Measurements from ENCODE around the gene KAZN. TPM values are rescaled to one million over a fixed set of nuclear protein-coding genes. Genes with fewer than 3 reads are reported as not detected.
"Not testable (repeated sequence)": the region's sequence is repeated elsewhere in the genome, so short reads cannot be mapped to it uniquely, and the experiment has no call there.

KAZN gene
- polyA plus RNA-seq, 1 experiment = 3.7 TPM

DNA sequence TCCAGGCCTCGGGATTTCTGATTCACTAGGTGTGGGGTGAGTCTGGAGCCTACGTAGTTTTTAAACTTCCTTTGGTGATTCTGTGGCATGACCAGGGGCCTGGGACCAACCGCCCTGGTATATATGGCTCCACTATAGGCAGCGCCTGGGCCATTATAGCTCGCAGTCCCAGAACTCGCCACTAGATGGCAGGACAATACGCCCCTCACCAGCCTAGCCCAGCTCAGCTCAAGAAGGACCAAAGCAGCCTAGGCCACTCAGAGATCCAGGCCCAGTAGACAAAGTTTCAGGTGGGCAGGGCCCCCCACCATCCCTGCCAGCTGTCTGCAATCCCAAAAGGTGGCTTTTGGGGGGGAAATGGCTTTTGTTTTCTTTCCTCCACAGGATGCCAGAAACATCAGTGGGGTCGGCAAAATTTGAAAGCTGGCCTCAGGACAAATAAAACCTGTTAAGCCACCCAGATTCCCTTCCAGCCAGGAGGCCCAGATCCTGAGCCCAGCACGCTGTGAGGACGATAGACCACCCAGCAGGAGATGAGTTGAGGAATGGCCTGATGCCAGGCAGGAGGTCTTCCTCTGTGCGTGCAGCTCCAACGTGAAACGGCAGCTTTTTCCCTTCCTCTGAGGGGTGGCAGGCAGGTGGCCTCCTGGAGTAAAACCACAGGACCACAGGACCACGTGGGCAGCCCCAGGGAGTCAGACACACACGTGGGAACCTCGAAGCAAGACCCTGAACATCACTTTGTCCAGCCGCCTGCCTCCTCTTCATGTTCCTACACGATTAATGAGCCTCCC is 530.2 kb downstream of the KAZN start:
- no peak for DNase-seq (ENCODE audit: low read depth, low spot score)
- Histone ChIP-seq H3K9me3 (ENCODE audit: control insufficient read depth, insufficient read depth, low read length) (peaks cover 5% of the 10 kb centered on the region; the same call in 1 of the 2 replicates), H3K27ac (ENCODE audit: low read depth, low read length) (no peak overlapping the region), H3K27me3 (ENCODE audit: control insufficient read depth, insufficient read depth, low read length) (peaks cover 11% of the 10 kb centered on the region), H3K4me3 (ENCODE audit: low read depth, low read length) (no peak overlapping the region)
- TF ChIP-seq CTCF (IDR thresholded peaks at IDR 0.05; ENCODE audit: low read depth, low read length) = peak; percentile 92
- POLR2A ChIA-PET = interaction anchor here (0.7 to 1.0 kb wide), 3 partner anchors 23 to 176 kb away, joined by 3 read pairs; no protein-coding TSS in a partner anchor
- CTCF ChIA-PET = interaction anchor here (0.6 to 9.8 kb wide), 37 partner anchors 9 to 311 kb away, joined by 3 to 172 read pairs (median 4); no protein-coding TSS in a partner anchor

DNA sequence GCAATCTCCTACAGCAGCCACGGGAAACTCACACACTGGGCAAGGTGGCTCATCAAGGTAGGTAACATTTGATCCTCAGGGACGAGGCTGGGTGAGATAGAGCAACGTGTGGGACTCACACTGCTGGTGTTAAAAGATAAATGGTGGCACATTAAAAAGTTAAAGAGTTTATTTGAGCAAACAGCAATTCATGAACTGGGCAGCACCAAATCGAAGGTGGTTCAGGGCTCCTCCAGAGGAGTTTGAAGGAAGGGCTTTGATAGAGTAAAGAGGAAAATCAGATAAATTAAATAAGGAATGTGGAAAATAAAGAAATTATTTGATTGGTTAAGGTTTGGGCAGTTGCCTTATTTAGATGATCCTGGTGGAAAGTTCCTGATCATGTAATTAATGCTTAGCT is 531.5 kb downstream of the KAZN start:
- no peak for TF ChIP-seq CTCF (IDR thresholded peaks at IDR 0.05; ENCODE audit: low read depth, low read length)
- H3K9me3 ChIP-seq (ENCODE audit: control insufficient read depth, insufficient read depth, low read length) = peaks cover 5% of the 10 kb centered on the region; the same call in 1 of the 2 replicates
- peaks cover 21% of the 10 kb centered on the region for H3K27me3 ChIP-seq (ENCODE audit: control insufficient read depth, insufficient read depth, low read length)
- H3K4me3 ChIP-seq (ENCODE audit: low read depth, low read length) = no peak overlapping the region
- no peak for DNase-seq (ENCODE audit: low read depth, low spot score)
- ChIA-PET CTCF (interaction anchor here (0.6 to 9.8 kb wide), 11 partner anchors 9 to 370 kb away, joined by 3 to 172 read pairs (median 6); no protein-coding TSS in a partner anchor), POLR2A (no interaction called here)
- H3K27ac ChIP-seq (ENCODE audit: low read depth, low read length) = no peak overlapping the region

DNA sequence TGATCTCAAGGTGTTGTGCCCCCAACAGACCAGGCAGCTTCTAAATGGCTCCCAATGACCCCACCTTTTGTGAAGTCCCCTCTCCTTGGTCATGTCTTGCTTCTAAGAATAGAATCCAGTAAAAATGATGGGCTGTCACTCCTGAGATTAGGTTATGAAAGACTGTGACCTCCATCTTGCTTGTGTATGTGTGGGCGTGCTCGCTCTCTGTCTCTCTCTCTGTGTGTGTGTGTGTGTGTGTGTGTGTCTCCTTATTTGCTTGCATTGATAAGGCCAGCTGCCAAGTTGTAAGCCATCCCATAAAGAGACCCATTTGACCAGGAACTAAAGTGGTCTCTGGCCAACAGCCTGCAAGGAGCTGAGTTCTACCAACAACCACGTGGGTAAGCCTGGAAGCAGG is 532.1 kb downstream of the KAZN start:
- Histone ChIP-seq H3K4me3 (ENCODE audit: low read depth, low read length) (no peak overlapping the region), H3K27me3 (ENCODE audit: control insufficient read depth, insufficient read depth, low read length) (peaks cover 19% of the 10 kb centered on the region), H3K27ac (ENCODE audit: low read depth, low read length) (no peak overlapping the region), H3K9me3 (ENCODE audit: control insufficient read depth, insufficient read depth, low read length) (peaks cover 5% of the 10 kb centered on the region; the same call in 1 of the 2 replicates)
- ChIA-PET CTCF (interaction anchor here (1.3 to 9.8 kb wide), 4 partner anchors 13 to 369 kb away, joined by 4 to 172 read pairs (median 50); no protein-coding TSS in a partner anchor), POLR2A (no interaction called here)
- TF ChIP-seq CTCF (IDR thresholded peaks at IDR 0.05; ENCODE audit: low read depth, low read length) = no peak
- no peak for DNase-seq (ENCODE audit: low read depth, low spot score)

- no peak overlapping the region for H3K4me3 ChIP-seq (ENCODE audit: low read depth, low read length)
- no peak for TF ChIP-seq CTCF (IDR thresholded peaks at IDR 0.05; ENCODE audit: low read depth, low read length)
- DNase-seq (ENCODE audit: low read depth, low spot score) = no peak
- POLR2A ChIA-PET = no interaction called here
- peaks cover 15% of the 10 kb centered on the region for H3K27me3 ChIP-seq (ENCODE audit: control insufficient read depth, insufficient read depth, low read length)
- CTCF ChIA-PET = interaction anchor here (1.0 to 9.8 kb wide), 3 partner anchors 20 to 171 kb away, joined by 3 to 172 read pairs (median 17); no protein-coding TSS in a partner anchor
- H3K9me3 ChIP-seq (ENCODE audit: control insufficient read depth, insufficient read depth, low read length) = peaks cover 5% of the 10 kb centered on the region; the same call in 1 of the 2 replicates
- H3K27ac ChIP-seq (ENCODE audit: low read depth, low read length) = no peak overlapping the region
These were observed 534.5 kb downstream of the KAZN start for GRCh38 chr1:15132965-15133364.

DNA sequence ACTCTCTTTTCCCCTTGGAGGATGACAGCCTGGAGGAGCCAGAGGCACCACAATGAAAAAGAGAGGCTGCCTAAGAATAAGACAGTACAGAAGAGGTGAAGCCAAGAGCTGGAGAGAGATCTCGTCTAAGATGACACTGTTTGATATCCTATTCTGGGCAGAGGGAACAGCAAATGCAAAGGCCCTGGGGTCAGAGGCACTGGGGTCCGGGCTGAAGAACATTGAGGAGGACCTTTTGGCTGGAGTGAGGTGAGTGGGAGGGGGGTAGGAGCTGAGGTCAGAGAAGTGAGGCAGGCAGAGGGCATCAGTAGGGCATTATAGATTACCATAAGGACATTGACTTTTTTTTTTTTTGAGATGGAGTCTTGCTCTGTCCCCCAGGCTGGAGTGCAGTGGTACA is 535.8 kb downstream of the KAZN start:
- Histone ChIP-seq H3K27me3 (ENCODE audit: control insufficient read depth, insufficient read depth, low read length) (peaks cover 15% of the 10 kb centered on the region), H3K9me3 (ENCODE audit: control insufficient read depth, insufficient read depth, low read length) (peaks cover 5% of the 10 kb centered on the region; the same call in 1 of the 2 replicates), H3K27ac (ENCODE audit: low read depth, low read length) (no peak overlapping the region), H3K4me3 (ENCODE audit: low read depth, low read length) (no peak overlapping the region)
- TF ChIP-seq CTCF (IDR thresholded peaks at IDR 0.05; ENCODE audit: low read depth, low read length) = no peak
- POLR2A ChIA-PET = interaction anchor here (0.7 kb wide), 1 partner anchor 131 kb away, joined by 4 read pairs; no protein-coding TSS in a partner anchor
- CTCF ChIA-PET = interaction anchor here (3.6 to 9.8 kb wide), 2 partner anchors 138 to 170 kb away, joined by 17 to 172 read pairs; no protein-coding TSS in a partner anchor
- no peak for DNase-seq (ENCODE audit: low read depth, low spot score)

DNA sequence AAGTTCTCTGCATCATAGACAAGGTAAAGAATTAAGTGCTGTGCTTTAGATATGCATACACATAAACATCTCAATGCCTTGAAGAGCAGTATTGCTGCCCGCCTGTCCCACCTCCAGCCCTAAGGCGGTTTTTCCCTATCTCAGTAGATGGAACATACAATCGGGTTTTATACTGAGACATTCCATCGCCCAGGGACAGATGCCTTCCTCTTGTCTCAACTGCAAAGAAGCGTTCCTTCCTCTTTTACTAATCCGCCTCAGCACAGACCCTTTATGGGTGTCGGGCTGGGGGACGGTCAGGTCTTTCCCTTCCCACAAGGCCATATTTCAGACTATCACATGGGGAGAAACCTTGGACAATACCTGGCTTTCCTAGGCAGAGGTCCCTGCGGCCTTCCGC is 537.1 kb downstream of the KAZN start:
- POLR2A ChIA-PET; DNase-seq (ENCODE audit: low read depth, low spot score); H3K27ac ChIP-seq (ENCODE audit: low read depth, low read length); H3K4me3 ChIP-seq (ENCODE audit: low read depth, low read length); H3K9me3 ChIP-seq (ENCODE audit: control insufficient read depth, insufficient read depth, low read length): not testable (repeated sequence)
- CTCF ChIA-PET = interaction anchor here (3.6 kb wide), 1 partner anchor 169 kb away, joined by 17 read pairs; no protein-coding TSS in a partner anchor
- peaks cover 14% of the 10 kb centered on the region for H3K27me3 ChIP-seq (ENCODE audit: control insufficient read depth, insufficient read depth, low read length)
